ENCODE results near the gene SUGCT.

DNA sequence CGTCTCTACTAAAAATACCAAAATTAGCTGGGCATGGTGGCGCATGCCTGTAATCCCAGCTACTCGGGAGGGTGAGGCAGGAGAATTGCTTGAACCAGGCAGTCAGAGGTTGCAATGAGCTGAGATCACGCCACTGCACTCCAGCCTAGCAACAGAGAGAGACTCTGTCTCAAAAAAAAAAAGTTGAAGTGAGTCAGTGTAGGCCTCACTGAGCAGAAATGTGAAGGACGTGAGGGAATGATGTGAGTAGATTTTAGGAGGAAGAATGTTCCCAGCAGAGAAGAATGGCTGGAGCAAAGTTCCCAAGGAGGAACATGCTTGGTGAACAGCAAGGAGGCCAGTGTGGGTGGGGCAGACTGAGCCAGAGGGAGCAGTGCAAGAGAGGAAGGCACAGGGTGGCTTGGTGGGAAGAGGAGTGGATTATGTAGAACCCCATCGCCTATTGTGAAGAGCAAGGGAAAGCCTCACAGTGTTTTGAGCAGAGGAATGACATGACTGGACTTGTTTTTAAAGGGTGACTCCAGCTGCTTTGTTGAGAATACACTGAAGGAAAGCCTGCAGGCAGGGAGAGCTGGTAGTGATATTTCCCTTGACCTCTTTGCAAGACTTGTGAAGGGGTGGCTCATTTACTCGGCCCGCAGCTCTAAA is 708.7 kb downstream of the SUGCT start:
- TF ChIP-seq, protein P1, sequence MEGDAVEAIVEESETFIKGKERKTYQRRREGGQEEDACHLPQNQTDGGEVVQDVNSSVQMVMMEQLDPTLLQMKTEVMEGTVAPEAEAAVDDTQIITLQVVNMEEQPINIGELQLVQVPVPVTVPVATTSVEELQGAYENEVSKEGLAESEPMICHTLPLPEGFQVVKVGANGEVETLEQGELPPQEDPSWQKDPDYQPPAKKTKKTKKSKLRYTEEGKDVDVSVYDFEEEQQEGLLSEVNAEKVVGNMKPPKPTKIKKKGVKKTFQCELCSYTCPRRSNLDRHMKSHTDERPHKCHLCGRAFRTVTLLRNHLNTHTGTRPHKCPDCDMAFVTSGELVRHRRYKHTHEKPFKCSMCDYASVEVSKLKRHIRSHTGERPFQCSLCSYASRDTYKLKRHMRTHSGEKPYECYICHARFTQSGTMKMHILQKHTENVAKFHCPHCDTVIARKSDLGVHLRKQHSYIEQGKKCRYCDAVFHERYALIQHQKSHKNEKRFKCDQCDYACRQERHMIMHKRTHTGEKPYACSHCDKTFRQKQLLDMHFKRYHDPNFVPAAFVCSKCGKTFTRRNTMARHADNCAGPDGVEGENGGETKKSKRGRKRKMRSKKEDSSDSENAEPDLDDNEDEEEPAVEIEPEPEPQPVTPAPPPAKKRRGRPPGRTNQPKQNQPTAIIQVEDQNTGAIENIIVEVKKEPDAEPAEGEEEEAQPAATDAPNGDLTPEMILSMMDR (conservative IDR thresholded peaks at IDR 0.05; ENCODE audit: low read depth, low read length): no peak
- no peak for TF ChIP-seq EZH2 (IDR thresholded peaks at IDR 0.05; ENCODE audit: borderline replicate concordance, low read depth, low read length, poor library complexity, severe bottlenecking)

All from A673 (cell line).